HepG2 (cell line): ENCODE measurements around the gene IGF2BP3. TPM values are rescaled to one million over a fixed set of nuclear protein-coding genes. Genes with fewer than 3 reads are reported as not detected.

Experiments
- DPF2 ChIP-seq: sonication (generic); formaldehyde crosslinking; IDR thresholded peaks from 2 replicates; pipeline ENCODE4 v1.4.0; 2020; ENCODE audit warnings: mild to moderate bottlenecking, low read depth, missing genetic modification reagents, borderline replicate concordance
- HMG20A ChIP-seq: IDR thresholded peaks from 2 replicates; pipeline ENCODE4 v1.6.1; 2016; ENCODE audit warnings: borderline replicate concordance
- NR2F2 ChIP-seq: IDR thresholded peaks from 2 replicates; pipeline ENCODE4 v1.6.1; 2012; ENCODE audit warnings: low read depth, inconsistent platforms, borderline replicate concordance
- RAD51 ChIP-seq: fragments of 450-650 bp; IDR thresholded peaks from 2 replicates; pipeline ENCODE4 v1.6.1; 2016; ENCODE audit warnings: borderline replicate concordance
- ZNF136 ChIP-seq: sonication (generic); formaldehyde crosslinking; IDR thresholded peaks from 2 replicates; pipeline ENCODE4 v1.8.1; 2022; ENCODE audit warnings: low read depth, mild to moderate bottlenecking, moderate library complexity, missing genetic modification reagents
- ZNF44 ChIP-seq: sonication (generic); formaldehyde crosslinking; IDR thresholded peaks from 2 replicates; pipeline ENCODE4 v1.5.1; 2020; ENCODE audit warnings: mild to moderate bottlenecking, missing genetic modification reagents
- polyA plus RNA-seq, 8 experiments: library from polyadenylated mRNA; depleted of rRNA in 3 of 8; stranded (reverse) in 7 of 8; unstranded in 1 of 8; fragments of >200 nt; fragmentation: Illumina TruSeq in 4 of 8; extraction: Trizol in 4 of 8; gene quantifications; 2 replicates each; pipeline versions ENCODE4 v1.2.1 to v1.2.3, GENCODE V29; 2011 to 2016; ENCODE audit warnings: low read depth in 4 of 8, missing spikeins in 1 of 8, mixed read lengths in 1 of 8; ENCODE audit not compliant: insufficient read depth in 1 of 8
- total RNA-seq, 5 experiments: library from RNA; depleted of rRNA; stranded (reverse); fragments of >200 nt; fragmentation: Illumina TruSeq; extraction: Trizol; gene quantifications; 2 replicates each; pipeline ENCODE4 v1.2.3, GENCODE V29; 2016; ENCODE audit warnings: low read depth in 1 of 5
- TF ChIP-seq, protein P1 (sequence below): sonication (generic); formaldehyde crosslinking; IDR thresholded peaks from 2 replicates; pipeline ENCODE4 v1.8.1; 2023; ENCODE audit warnings: mild to moderate bottlenecking, missing genetic modification reagents
- TF ChIP-seq, protein P2 (sequence below): sonication (generic); formaldehyde crosslinking; IDR thresholded peaks from 2 replicates; pipeline ENCODE4 v1.4.0; 2020; ENCODE audit warnings: missing genetic modification reagents
- TF ChIP-seq, protein P3 (sequence below): sonication (generic); formaldehyde crosslinking; IDR thresholded peaks from 2 replicates; pipeline ENCODE4 v1.4.0; 2020; ENCODE audit warnings: missing genetic modification reagents, borderline replicate concordance
- TF ChIP-seq, protein P4 (sequence below): sonication (generic); formaldehyde crosslinking; IDR thresholded peaks from 2 replicates; pipeline ENCODE4 v1.9.0; 2021; ENCODE audit warnings: missing genetic modification reagents, mild to moderate bottlenecking, borderline replicate concordance
- TF ChIP-seq, protein P5 (sequence below), 2 experiments: sonication (generic) in 1 of 2; formaldehyde crosslinking in 1 of 2; IDR thresholded peaks; 2 replicates each; pipeline versions ENCODE4 v1.4.0 to v1.6.1; 2018 to 2020; ENCODE audit warnings: missing genetic modification reagents in 2 of 2, borderline replicate concordance in 1 of 2, low read depth in 1 of 2, mild to moderate bottlenecking in 1 of 2, missing biosample characterization in 1 of 2
- TF ChIP-seq, protein P6 (sequence below): sonication (generic); formaldehyde crosslinking; conservative IDR thresholded peaks from 2 replicates; pipeline ENCODE4 v1.4.0; 2020; ENCODE audit warnings: missing genetic modification reagents
- TF ChIP-seq, protein P7 (sequence below): sonication (generic); formaldehyde crosslinking; IDR thresholded peaks from 2 replicates; pipeline ENCODE4 v1.4.0; 2020; ENCODE audit warnings: mild to moderate bottlenecking, missing genetic modification reagents

IGF2BP3 gene
- total and polyA plus RNA-seq, 2 of the 13 experiments (the other 11 are each of a cell fraction or from before 2014, with no cell fraction given): 37.7 to 39.5 TPM

DNA sequence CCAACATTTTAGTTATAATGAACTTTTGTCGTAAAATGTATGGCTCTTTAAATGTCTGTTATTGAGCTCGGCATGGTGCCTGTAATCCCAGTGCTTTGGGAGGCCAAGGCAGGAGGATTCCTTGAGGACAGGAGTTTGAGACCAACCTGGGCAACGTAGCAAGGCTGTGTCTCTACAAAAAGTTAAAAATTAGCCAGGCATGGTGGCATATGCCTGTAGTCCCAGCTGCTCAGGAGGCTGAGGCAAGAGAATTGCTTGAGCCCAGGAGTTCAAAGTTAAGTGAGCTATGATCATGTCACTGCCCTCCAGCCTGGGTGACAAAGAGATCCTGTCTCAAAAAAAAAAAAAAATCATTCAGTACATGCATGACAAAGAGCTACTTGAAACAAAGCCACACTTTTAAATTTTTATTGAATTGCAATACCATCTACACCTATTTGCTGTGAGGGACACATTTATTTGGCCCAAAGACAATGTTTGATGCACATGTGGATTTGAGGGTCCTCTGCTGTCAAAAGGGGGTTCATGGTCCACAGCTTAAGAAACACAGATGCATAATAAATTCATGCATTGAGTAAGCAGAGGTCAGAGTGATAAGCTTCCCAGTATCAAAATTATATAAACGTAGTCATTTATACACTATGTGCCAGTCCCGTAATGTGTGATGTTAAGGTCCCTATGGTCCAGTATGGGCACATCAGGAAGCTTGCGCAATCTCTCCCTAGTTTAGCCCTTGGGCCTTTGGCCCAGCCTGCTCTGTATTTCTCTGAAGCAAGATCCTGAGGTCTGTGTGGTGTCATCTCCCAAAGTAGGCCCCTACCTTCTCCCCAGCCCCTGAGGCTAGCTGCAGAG lies 175.5 kb downstream of the IGF2BP3 start (continued):
- TF ChIP-seq, protein P1, sequence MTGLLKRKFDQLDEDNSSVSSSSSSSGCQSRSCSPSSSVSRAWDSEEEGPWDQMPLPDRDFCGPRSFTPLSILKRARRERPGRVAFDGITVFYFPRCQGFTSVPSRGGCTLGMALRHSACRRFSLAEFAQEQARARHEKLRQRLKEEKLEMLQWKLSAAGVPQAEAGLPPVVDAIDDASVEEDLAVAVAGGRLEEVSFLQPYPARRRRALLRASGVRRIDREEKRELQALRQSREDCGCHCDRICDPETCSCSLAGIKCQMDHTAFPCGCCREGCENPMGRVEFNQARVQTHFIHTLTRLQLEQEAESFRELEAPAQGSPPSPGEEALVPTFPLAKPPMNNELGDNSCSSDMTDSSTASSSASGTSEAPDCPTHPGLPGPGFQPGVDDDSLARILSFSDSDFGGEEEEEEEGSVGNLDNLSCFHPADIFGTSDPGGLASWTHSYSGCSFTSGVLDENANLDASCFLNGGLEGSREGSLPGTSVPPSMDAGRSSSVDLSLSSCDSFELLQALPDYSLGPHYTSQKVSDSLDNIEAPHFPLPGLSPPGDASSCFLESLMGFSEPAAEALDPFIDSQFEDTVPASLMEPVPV (CRISPR knock-in tag): no peak
- TF ChIP-seq RAD51: no peak
- no peak for TF ChIP-seq ZNF136 (CRISPR knock-in tag)
- no peak; the same call in 1 of the 2 replicates for TF ChIP-seq NR2F2
- no peak for TF ChIP-seq HMG20A (CRISPR knock-in tag)
- TF ChIP-seq, protein P2, sequence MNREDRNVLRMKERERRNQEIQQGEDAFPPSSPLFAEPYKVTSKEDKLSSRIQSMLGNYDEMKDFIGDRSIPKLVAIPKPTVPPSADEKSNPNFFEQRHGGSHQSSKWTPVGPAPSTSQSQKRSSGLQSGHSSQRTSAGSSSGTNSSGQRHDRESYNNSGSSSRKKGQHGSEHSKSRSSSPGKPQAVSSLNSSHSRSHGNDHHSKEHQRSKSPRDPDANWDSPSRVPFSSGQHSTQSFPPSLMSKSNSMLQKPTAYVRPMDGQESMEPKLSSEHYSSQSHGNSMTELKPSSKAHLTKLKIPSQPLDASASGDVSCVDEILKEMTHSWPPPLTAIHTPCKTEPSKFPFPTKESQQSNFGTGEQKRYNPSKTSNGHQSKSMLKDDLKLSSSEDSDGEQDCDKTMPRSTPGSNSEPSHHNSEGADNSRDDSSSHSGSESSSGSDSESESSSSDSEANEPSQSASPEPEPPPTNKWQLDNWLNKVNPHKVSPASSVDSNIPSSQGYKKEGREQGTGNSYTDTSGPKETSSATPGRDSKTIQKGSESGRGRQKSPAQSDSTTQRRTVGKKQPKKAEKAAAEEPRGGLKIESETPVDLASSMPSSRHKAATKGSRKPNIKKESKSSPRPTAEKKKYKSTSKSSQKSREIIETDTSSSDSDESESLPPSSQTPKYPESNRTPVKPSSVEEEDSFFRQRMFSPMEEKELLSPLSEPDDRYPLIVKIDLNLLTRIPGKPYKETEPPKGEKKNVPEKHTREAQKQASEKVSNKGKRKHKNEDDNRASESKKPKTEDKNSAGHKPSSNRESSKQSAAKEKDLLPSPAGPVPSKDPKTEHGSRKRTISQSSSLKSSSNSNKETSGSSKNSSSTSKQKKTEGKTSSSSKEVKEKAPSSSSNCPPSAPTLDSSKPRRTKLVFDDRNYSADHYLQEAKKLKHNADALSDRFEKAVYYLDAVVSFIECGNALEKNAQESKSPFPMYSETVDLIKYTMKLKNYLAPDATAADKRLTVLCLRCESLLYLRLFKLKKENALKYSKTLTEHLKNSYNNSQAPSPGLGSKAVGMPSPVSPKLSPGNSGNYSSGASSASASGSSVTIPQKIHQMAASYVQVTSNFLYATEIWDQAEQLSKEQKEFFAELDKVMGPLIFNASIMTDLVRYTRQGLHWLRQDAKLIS (CRISPR knock-in tag): no peak
- no peak for TF ChIP-seq ZNF44 (CRISPR knock-in tag)
- peak; percentile 65; the same call in 1 of the 2 replicates for TF ChIP-seq DPF2 (CRISPR knock-in tag)
- TF ChIP-seq, protein P3, sequence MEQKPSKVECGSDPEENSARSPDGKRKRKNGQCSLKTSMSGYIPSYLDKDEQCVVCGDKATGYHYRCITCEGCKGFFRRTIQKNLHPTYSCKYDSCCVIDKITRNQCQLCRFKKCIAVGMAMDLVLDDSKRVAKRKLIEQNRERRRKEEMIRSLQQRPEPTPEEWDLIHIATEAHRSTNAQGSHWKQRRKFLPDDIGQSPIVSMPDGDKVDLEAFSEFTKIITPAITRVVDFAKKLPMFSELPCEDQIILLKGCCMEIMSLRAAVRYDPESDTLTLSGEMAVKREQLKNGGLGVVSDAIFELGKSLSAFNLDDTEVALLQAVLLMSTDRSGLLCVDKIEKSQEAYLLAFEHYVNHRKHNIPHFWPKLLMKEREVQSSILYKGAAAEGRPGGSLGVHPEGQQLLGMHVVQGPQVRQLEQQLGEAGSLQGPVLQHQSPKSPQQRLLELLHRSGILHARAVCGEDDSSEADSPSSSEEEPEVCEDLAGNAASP: peak; percentile 30; the same call in 1 of the 2 replicates
- TF ChIP-seq, protein P4, sequence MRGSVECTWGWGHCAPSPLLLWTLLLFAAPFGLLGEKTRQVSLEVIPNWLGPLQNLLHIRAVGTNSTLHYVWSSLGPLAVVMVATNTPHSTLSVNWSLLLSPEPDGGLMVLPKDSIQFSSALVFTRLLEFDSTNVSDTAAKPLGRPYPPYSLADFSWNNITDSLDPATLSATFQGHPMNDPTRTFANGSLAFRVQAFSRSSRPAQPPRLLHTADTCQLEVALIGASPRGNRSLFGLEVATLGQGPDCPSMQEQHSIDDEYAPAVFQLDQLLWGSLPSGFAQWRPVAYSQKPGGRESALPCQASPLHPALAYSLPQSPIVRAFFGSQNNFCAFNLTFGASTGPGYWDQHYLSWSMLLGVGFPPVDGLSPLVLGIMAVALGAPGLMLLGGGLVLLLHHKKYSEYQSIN (CRISPR knock-in tag): no peak
- TF ChIP-seq, protein P5, sequence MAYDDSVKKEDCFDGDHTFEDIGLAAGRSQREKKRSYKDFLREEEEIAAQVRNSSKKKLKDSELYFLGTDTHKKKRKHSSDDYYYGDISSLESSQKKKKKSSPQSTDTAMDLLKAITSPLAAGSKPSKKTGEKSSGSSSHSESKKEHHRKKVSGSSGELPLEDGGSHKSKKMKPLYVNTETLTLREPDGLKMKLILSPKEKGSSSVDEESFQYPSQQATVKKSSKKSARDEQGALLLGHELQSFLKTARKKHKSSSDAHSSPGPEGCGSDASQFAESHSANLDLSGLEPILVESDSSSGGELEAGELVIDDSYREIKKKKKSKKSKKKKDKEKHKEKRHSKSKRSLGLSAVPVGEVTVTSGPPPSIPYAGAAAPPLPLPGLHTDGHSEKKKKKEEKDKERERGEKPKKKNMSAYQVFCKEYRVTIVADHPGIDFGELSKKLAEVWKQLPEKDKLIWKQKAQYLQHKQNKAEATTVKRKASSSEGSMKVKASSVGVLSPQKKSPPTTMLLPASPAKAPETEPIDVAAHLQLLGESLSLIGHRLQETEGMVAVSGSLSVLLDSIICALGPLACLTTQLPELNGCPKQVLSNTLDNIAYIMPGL (CRISPR knock-in tag; IDR thresholded peaks at IDR 0.05; ENCODE audit: borderline replicate concordance in 1 of 2, low read depth in 1 of 2): no peak
- TF ChIP-seq, protein P6, sequence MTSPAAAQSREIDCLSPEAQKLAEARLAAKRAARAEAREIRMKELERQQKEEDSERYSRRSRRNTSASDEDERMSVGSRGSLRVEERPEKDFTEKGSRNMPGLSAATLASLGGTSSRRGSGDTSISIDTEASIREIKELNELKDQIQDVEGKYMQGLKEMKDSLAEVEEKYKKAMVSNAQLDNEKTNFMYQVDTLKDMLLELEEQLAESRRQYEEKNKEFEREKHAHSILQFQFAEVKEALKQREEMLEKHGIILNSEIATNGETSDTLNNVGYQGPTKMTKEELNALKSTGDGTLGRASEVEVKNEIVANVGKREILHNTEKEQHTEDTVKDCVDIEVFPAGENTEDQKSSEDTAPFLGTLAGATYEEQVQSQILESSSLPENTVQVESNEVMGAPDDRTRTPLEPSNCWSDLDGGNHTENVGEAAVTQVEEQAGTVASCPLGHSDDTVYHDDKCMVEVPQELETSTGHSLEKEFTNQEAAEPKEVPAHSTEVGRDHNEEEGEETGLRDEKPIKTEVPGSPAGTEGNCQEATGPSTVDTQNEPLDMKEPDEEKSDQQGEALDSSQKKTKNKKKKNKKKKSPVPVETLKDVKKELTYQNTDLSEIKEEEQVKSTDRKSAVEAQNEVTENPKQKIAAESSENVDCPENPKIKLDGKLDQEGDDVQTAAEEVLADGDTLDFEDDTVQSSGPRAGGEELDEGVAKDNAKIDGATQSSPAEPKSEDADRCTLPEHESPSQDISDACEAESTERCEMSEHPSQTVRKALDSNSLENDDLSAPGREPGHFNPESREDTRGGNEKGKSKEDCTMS: no peak
- TF ChIP-seq, protein P7, sequence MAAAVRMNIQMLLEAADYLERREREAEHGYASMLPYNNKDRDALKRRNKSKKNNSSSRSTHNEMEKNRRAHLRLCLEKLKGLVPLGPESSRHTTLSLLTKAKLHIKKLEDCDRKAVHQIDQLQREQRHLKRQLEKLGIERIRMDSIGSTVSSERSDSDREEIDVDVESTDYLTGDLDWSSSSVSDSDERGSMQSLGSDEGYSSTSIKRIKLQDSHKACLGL (CRISPR knock-in tag): no peak
